Stimulated activated naive CD8-positive, alpha-beta T cell treated with anti-CD3 and anti-CD28 coated beads, Interleukin-15, Interleukin-2, amounts not matched to agents 100 ng/mL and 50 ng/mL, for 24 hours (primary cell): ENCODE data around the gene ADAM10.
A peak's percentile ranks its signal among the peaks of the same experiment; 100 is the strongest.

Source experiments
- H3K27ac Mint-ChIP-seq: one replicate; pipeline ENCODE4 v1.8.0; 2021; ENCODE audit warnings: mild to moderate bottlenecking, mixed read lengths
- H3K27me3 Mint-ChIP-seq: one replicate; pipeline ENCODE4 v1.8.0; 2021; ENCODE audit warnings: mixed read lengths
- H3K36me3 Mint-ChIP-seq: one replicate; pipeline ENCODE4 v1.8.0; 2021; ENCODE audit warnings: low read depth, mixed read lengths
- H3K4me1 Mint-ChIP-seq: one replicate; pipeline ENCODE4 v1.8.0; 2021; ENCODE audit warnings: low read depth, mixed read lengths
- H3K4me3 Mint-ChIP-seq: one replicate; pipeline ENCODE4 v1.8.0; 2021; ENCODE audit warnings: mild to moderate bottlenecking, mixed read lengths
- H3K9me3 Mint-ChIP-seq: one replicate; pipeline ENCODE4 v1.8.0; 2021; ENCODE audit warnings: mixed read lengths

Gene ADAM10

DNA sequence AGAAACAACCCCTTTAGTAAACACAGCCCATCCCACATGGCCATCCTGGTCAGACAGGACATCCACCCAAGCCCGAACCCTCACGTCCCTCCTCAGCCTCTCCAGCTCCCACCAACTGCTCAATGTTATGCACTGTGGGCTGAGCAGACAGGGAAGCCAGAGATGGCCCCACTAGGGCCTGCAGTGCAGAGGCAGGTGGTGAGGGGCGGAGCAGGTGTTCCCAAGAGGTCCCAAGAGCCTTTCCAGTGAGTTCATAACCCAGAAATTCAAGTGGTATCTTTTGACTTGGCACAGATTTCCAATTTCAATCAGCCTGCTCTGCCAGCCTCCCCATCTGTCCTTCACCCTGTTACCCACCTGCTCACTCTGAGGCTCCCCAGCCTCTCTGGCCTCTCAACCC, 187.4 kb downstream of the ADAM10 start:
- no peaks in the 10 kb centered on the region for H3K9me3 Mint-ChIP-seq
- H3K27me3 Mint-ChIP-seq: no peaks in the 10 kb centered on the region
- H3K4me3 Mint-ChIP-seq: no peak overlapping the region
- no peak overlapping the region for H3K27ac Mint-ChIP-seq
- H3K4me1 Mint-ChIP-seq: no peaks in the 10 kb centered on the region
- no peaks in the 10 kb centered on the region for H3K36me3 Mint-ChIP-seq

DNA sequence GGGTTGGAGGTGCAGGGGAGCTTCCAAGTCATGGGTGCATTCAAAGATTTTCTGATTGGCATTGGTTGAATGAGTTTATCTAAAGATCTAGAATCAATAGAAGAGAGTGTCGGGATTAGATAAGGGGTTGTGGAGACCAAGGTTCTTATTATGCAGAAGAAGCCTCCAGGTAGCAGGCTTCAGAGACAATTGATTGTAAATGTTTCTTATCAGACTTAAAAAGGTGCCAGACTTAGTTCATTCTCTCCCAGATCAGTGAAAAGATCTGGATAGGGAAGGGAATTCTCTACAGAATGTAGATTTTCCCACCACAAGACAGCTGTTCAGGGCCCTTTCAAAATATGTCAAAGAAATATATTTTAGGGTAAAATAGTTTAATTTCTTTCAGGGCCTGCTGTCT, 188.2 kb downstream of the ADAM10 start:
- no peaks in the 10 kb centered on the region for H3K27me3 Mint-ChIP-seq
- H3K9me3 Mint-ChIP-seq: no peaks in the 10 kb centered on the region
- no peak overlapping the region for H3K27ac Mint-ChIP-seq
- no peak overlapping the region for H3K4me3 Mint-ChIP-seq
- no peaks in the 10 kb centered on the region for H3K36me3 Mint-ChIP-seq
- H3K4me1 Mint-ChIP-seq: no peaks in the 10 kb centered on the region

DNA sequence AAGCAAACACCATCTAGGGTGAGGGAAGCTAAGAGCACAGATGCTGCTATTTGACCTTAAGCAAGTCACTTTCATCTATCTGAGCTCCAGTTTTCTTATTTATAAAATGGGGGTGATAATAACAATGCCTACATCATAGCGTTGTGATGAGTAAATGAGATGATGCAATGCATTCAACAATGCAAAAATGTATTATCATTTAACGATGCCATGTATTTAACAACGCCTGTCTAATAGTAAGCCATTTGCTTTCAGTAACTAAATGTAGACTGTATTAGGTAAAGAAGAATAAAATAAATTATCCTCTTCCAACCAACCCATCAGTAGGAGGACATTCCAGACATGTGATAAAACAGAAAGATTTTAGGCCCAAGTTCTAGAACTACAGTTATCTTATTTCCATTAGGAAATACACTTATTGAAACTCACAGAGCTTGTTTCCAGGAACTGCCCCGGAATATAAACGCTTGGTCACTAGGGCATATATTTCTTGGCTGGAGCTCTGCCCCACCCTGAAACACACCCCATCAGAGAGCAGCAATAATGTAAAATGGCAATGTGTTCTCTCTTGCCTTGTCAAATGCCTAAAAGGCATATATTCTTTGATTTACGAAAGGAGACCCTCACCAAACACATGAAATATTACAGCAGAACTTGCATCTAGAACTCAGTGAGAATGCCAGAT, 189.5 kb downstream of the ADAM10 start:
- no peaks in the 10 kb centered on the region for H3K9me3 Mint-ChIP-seq
- no peaks in the 10 kb centered on the region for H3K4me1 Mint-ChIP-seq
- no peaks in the 10 kb centered on the region for H3K27me3 Mint-ChIP-seq
- no peak overlapping the region for H3K4me3 Mint-ChIP-seq
- no peaks in the 10 kb centered on the region for H3K36me3 Mint-ChIP-seq
- no peak overlapping the region for H3K27ac Mint-ChIP-seq

DNA sequence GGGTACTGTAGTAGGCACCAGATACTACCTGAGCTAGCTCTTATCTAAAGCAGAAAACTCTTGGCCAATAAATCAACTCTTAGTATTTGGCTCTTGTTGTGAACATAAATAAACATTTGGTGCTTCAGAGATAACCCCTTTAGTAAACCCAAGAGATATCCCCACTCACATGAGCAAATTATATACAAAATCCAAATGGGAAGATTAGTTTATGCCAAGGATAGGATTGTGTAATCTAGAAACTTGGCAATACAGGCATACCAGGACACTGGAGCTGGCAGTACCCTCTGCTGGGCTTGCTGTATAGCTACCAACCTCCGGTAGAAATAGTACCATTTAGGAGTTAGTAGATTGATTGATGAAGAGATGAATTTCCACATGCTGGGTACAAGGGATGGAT, 190.7 kb downstream of the ADAM10 start:
- H3K27me3 Mint-ChIP-seq: no peaks in the 10 kb centered on the region
- no peak overlapping the region for H3K4me3 Mint-ChIP-seq
- H3K36me3 Mint-ChIP-seq: no peaks in the 10 kb centered on the region
- H3K27ac Mint-ChIP-seq: no peak overlapping the region
- no peaks in the 10 kb centered on the region for H3K4me1 Mint-ChIP-seq
- no peaks in the 10 kb centered on the region for H3K9me3 Mint-ChIP-seq

DNA sequence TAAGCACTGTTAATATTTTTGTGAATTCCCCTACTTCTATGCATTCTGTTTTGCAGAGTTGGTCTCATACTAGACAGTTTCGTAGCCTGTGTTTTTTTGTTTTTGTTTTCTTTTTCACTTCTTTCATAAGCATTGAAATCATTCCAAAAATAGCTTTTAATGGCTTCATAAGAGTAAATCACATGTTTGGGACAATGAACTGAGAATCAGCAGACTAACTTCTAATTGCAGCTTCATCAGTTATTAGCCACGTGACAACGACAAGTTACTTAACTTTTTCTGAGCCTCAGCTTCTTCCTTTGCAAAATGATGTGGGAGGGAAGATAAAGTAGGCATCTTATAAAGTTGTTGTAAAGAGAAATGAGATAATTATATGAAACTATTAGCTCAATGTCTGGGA, 193.0 kb downstream of the ADAM10 start:
- peaks cover 7% of the 10 kb centered on the region for H3K4me1 Mint-ChIP-seq
- H3K27ac Mint-ChIP-seq: no peak overlapping the region

DNA sequence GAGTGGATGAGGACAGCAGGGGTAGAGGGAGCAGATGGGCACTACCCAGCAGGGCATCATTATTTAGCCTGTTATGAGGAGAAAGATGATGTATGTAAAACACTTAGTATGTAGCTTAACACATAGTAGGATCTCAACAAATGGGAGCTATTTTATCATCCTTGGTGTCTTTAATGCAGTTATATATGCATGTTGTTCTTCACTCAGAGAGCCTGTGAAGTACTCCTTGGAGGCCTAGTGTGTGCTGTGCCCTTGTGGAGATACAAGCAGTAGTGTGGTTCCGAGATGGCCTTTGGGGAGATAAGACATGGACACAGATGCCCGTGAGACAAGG, 193.5 kb downstream of the ADAM10 start:
- Mint-ChIP-seq H3K4me3 (no peak overlapping the region), H3K4me1 (peaks cover 13% of the 10 kb centered on the region), H3K27ac (no peak overlapping the region), H3K9me3 (no peaks in the 10 kb centered on the region), H3K27me3 (no peaks in the 10 kb centered on the region), H3K36me3 (no peaks in the 10 kb centered on the region)

More for the DNA sequence above, 193.0 kb downstream of the ADAM10 start:
- H3K9me3 Mint-ChIP-seq: no peaks in the 10 kb centered on the region
- H3K36me3 Mint-ChIP-seq: no peaks in the 10 kb centered on the region
- H3K27me3 Mint-ChIP-seq: no peaks in the 10 kb centered on the region
- H3K4me3 Mint-ChIP-seq: no peak overlapping the region

DNA sequence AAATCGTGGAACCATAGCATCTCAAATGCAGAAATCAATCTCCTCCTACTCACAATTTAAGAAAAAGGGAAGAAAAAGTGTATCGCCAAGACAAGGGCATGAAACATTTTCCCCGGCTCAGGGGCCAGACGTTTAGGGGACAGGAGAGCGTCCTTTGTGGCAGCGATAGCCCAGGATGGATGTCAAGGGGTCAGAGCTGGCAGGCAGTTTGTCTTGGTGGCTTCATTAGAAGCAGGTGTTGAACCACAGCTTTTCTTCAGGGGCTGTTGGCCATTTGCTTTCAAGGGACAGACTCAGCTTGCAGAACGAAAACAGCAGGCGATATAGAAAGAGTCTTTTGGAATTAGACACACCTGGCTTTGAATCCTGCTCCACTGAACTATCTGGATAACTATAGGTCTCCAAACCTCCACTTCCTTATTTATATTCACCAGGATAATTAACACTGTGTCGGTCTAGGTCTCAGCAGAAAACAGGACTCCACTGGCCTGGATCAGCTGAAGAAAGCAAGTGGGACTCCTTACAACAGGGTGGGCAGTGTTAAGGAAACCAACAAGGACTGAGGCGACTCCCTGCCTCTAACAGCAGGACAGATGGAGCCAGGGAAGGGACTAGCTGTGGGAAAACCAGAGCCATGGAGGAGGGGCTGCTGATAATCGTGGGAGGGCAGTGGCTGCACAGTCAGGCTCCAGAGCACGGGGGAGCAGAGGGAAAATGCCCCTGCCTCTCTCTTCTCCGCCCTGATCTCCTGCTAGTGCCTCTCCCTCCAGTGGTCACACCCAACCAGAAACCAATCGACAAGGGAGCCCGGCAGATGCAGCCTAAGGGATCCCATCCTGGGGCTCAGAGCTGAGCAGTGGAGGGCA, 194.1 kb downstream of the ADAM10 start:
- Mint-ChIP-seq H3K9me3 (no peaks in the 10 kb centered on the region), H3K36me3 (no peaks in the 10 kb centered on the region), H3K27me3 (no peaks in the 10 kb centered on the region), H3K4me3 (no peak overlapping the region), H3K4me1 (peaks cover 17% of the 10 kb centered on the region), H3K27ac (no peak overlapping the region)

DNA sequence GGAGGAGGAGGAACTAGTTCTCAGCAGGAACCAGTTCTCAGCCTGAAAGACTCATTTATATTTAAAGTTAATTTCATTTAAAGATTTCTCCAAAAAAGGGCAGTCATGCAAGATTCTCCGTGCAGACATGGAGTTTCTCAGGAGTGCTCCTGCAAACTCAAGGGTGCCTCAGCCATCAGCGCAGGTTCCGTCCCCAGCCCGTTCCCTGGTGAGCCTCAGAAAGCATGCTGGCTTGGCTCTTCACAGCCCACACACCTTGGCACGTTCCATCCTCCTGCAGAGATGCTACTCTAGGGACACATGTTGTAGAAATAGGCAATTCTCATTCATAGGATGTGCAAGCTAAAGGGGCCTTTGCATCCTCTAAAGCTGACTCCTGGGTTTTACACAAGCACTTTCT, 194.7 kb downstream of the ADAM10 start:
- Mint-ChIP-seq H3K4me1 (peaks cover 21% of the 10 kb centered on the region), H3K27ac (no peak overlapping the region), H3K27me3 (no peaks in the 10 kb centered on the region), H3K4me3 (no peak overlapping the region), H3K36me3 (no peaks in the 10 kb centered on the region), H3K9me3 (no peaks in the 10 kb centered on the region)

DNA sequence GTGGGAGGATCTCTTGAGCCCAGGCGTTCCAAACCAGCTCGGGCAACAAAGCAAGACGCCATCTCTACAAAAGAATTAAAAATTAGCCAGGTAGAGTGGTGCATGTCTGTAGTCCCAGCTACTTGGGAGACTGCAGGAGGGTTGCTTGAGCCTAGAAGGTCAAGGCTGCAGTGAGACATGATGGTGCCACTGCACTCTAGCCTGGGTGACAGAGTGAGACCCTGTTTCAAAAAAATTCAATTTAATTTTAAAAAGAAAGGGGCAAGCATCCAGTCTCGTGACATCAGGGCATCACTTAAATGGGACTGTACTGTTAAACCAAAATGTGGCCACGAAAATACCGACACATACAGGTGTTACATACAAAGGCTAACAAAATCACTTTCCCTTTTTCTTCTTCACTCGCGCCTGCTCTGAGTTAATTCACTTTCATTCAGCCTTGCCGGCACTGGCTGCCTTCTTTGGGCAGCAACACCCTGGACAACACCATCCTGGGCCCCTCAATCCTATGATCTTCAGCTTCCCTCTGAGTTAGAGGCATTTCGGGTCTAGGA, 196.1 kb downstream of the ADAM10 start:
- Mint-ChIP-seq H3K27me3 (no peaks in the 10 kb centered on the region), H3K27ac (no peak overlapping the region), H3K9me3 (no peaks in the 10 kb centered on the region), H3K36me3 (no peaks in the 10 kb centered on the region), H3K4me3 (no peak overlapping the region), H3K4me1 (peaks cover 21% of the 10 kb centered on the region)

DNA sequence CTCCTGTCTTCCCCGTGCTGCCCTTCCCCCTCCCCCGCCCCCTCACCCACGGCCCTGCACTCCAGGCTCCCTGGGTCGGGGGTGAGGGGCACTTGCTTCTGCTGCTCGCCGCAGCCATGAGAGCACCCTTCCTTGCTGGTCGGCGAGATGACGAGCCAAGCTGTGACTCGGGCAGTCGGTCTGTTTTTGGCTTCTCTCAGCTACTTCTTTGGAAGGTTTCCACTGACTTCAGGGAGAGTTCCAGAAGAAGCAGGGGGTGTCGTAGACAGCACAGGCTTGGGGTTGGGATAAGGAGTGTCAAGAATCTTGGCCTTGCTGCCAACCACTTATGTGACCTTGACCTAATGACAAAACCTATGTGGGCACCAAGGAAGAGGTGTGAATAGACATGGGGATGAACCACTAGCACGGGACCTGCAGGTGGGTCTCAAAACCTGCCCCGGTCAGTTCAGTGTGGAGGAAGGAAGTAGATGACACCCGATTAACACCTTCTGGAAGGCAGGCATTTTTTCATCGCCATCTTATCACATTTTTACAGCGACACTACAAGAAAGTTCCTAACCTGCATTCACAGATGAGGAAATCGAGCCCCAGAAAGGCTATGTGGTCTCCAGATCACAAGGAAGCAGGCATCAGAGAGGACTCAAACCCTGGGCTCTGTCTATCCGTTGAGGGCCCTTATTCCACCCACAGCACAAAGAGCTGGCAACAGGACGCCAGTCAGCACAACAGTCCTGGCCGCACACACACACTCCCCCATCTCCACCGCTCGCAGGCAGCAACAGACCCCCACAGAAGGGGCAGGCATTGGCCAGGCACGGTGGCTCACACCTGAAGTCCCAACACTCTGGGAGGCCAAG, 196.8 kb downstream of the ADAM10 start:
- Mint-ChIP-seq H3K4me1 (peaks cover 21% of the 10 kb centered on the region), H3K27ac (peak overlapping the region; percentile 63), H3K4me3 (no peak overlapping the region), H3K9me3 (no peaks in the 10 kb centered on the region), H3K27me3 (no peaks in the 10 kb centered on the region), H3K36me3 (no peaks in the 10 kb centered on the region)

DNA sequence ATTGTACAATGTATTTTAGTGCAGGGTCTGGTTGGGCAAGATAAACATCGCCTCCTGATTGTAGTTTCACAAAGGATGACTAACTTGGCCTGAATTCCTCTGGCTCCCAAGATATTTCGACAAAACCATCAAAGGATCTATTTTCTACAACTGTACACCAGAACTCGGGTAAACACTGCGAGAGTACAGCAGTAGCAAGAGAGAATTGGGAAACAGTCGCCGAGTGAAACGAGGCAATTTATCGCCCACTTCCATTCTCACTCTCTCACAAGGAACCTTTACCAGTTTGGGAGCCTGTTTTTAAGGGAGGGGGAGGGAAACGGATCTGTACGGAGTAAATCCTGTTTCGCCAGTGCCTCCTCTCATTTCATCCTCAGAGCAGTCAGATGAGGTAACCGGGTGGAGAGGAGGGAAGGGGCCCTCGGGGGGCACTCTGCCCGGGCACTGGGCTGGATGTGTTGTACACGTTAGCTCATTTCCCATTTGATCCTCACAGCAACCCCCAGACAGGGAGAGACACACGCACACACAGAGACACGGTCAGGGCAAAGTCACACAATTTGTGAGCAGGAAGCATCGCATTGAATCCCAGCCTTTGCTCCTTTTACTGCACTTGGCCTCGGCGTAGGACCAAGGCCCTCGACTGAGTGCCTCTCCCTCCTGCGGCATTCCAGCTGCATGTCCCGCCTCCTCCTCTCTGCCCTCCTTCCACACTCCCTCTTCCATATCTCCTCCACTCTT, 197.6 kb downstream of the ADAM10 start:
- peaks cover 22% of the 10 kb centered on the region for H3K4me1 Mint-ChIP-seq
- H3K27ac Mint-ChIP-seq: peak overlapping the region; percentile 63
- H3K4me3 Mint-ChIP-seq: no peak overlapping the region
- no peaks in the 10 kb centered on the region for H3K27me3 Mint-ChIP-seq
- H3K36me3 Mint-ChIP-seq: no peaks in the 10 kb centered on the region
- no peaks in the 10 kb centered on the region for H3K9me3 Mint-ChIP-seq

DNA sequence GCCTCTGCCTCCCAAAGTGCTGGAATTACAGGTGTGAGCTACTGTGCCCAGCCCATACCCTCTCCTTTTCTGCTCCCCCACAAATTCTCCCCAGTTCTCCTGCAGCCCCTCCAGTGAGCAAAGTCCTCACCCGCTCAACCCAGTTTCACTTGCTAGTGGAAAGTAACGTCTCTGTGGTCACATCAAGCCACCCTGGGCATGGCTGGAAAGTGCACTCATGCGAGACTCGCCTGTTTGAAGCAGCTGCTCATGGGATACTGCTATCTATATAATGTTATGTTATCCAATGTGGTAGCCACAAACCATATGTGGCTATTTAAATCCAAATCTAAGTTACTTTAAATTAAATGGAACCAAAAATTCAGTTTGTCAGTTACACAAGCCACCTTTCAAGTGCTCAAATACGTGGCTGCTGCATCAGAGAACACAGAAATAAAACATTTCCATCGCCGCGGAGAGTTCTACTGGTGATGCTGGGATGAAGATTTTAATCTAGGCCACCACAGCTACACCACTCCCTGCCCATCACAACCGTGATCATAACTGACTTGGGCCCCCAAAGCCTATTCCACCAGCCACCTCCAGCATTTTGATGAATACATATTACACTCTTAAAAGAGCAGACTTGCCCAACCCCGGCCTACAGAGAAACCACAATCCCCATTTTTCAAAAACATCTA, 198.3 kb downstream of the ADAM10 start:
- Mint-ChIP-seq H3K36me3 (peaks cover 5% of the 10 kb centered on the region), H3K27ac (peak overlapping the region; percentile 63), H3K27me3 (no peaks in the 10 kb centered on the region), H3K4me1 (peaks cover 29% of the 10 kb centered on the region), H3K9me3 (no peaks in the 10 kb centered on the region), H3K4me3 (peak overlapping the region; percentile 14)

DNA sequence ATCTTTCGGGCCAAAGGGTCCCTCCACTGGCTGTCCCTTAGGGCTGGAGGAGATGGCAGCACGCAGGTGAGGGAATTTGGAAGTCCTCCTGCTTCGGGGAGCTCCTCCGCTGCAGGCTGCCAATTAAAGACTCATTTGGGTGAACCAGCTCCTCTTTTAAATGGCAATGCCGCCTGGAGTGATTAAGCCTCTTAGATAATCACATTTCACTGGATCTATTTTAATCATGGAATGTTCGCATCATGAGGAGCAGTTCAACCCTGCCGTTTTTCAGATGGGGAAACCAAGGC, 199.8 kb downstream of the ADAM10 start:
- no peaks in the 10 kb centered on the region for H3K9me3 Mint-ChIP-seq
- peaks cover 5% of the 10 kb centered on the region for H3K36me3 Mint-ChIP-seq
- peaks cover 43% of the 10 kb centered on the region for H3K4me1 Mint-ChIP-seq
- no peak overlapping the region for H3K4me3 Mint-ChIP-seq
- no peaks in the 10 kb centered on the region for H3K27me3 Mint-ChIP-seq
- no peak overlapping the region for H3K27ac Mint-ChIP-seq
